ENCODE results near the gene PM20D2.

The PM20D2 gene

GRCh38 chr6:89134723-89135122, 11.1 kb upstream of the PM20D2 start:
- no peak overlapping the region for H3K4me3 Mint-ChIP-seq
- H3K27ac Mint-ChIP-seq: no peak overlapping the region
- no peaks in the 10 kb centered on the region for H3K27me3 Mint-ChIP-seq

GRCh38 chr6:89138173-89138572, 7.7 kb upstream of the PM20D2 start:
- Mint-ChIP-seq H3K4me3 (no peak overlapping the region), H3K9me3 (ENCODE audit: low read depth) (no peaks in the 10 kb centered on the region), H3K27me3 (no peaks in the 10 kb centered on the region), H3K27ac (no peak overlapping the region), H3K4me1 (ENCODE audit: low read depth) (no peaks in the 10 kb centered on the region), H3K36me3 (peaks cover 2% of the 10 kb centered on the region)

More at GRCh38 chr6:89134723-89135122, 11.1 kb upstream of the PM20D2 start:
- no peaks in the 10 kb centered on the region for H3K9me3 Mint-ChIP-seq (ENCODE audit: low read depth)
- no peaks in the 10 kb centered on the region for H3K4me1 Mint-ChIP-seq (ENCODE audit: low read depth)
- H3K36me3 Mint-ChIP-seq: peaks cover 6% of the 10 kb centered on the region

- Mint-ChIP-seq H3K27me3 (no peaks in the 10 kb centered on the region), H3K27ac (no peak overlapping the region), H3K4me3 (no peak overlapping the region), H3K9me3 (ENCODE audit: low read depth) (no peaks in the 10 kb centered on the region), H3K36me3 (peaks cover 2% of the 10 kb centered on the region), H3K4me1 (ENCODE audit: low read depth) (peaks cover under 1% of the 10 kb centered on the region)
Measured at GRCh38 chr6:89139509-89140346, 6.1 kb upstream of the PM20D2 start.

- Mint-ChIP-seq H3K4me3 (no peak overlapping the region), H3K27ac (no peak overlapping the region), H3K4me1 (ENCODE audit: low read depth) (peaks cover 4% of the 10 kb centered on the region), H3K27me3 (no peaks in the 10 kb centered on the region), H3K9me3 (ENCODE audit: low read depth) (no peaks in the 10 kb centered on the region), H3K36me3 (peaks cover 2% of the 10 kb centered on the region)
Measured at GRCh38 chr6:89140347-89141156, 5.3 kb upstream of the PM20D2 start.

- H3K36me3 Mint-ChIP-seq: peaks cover 10% of the 10 kb centered on the region
- H3K4me1 Mint-ChIP-seq (ENCODE audit: low read depth): peaks cover 28% of the 10 kb centered on the region
- no peak overlapping the region for H3K27ac Mint-ChIP-seq
- no peaks in the 10 kb centered on the region for H3K27me3 Mint-ChIP-seq
- peak overlapping the region; percentile 56 for H3K4me3 Mint-ChIP-seq
- H3K9me3 Mint-ChIP-seq (ENCODE audit: low read depth): no peaks in the 10 kb centered on the region
Measured at GRCh38 chr6:89144354-89144906, 1.4 kb upstream of the PM20D2 start.

GRCh38 chr6:89145091-89145955, 532 bp upstream of the PM20D2 start:
- Mint-ChIP-seq H3K27me3 (no peaks in the 10 kb centered on the region), H3K27ac (peak overlapping the region; percentile 98), H3K36me3 (peaks cover 11% of the 10 kb centered on the region), H3K9me3 (ENCODE audit: low read depth) (no peaks in the 10 kb centered on the region), H3K4me1 (ENCODE audit: low read depth) (peaks cover 35% of the 10 kb centered on the region), H3K4me3 (peak overlapping the region; percentile 95)

- Mint-ChIP-seq H3K4me1 (ENCODE audit: low read depth) (peaks cover 37% of the 10 kb centered on the region), H3K36me3 (peaks cover 11% of the 10 kb centered on the region), H3K4me3 (peak overlapping the region; percentile 87), H3K9me3 (ENCODE audit: low read depth) (no peaks in the 10 kb centered on the region), H3K27ac (peak overlapping the region; percentile 72), H3K27me3 (no peaks in the 10 kb centered on the region)
Measured at GRCh38 chr6:89146718-89147700, 1.2 kb downstream of the PM20D2 start.

GRCh38 chr6:89148016-89148750, 2.3 kb downstream of the PM20D2 start:
- Mint-ChIP-seq H3K27ac (peak overlapping the region; percentile 38), H3K9me3 (ENCODE audit: low read depth) (no peaks in the 10 kb centered on the region), H3K4me3 (peak overlapping the region; percentile 68), H3K4me1 (ENCODE audit: low read depth) (peaks cover 41% of the 10 kb centered on the region), H3K36me3 (peaks cover 11% of the 10 kb centered on the region), H3K27me3 (no peaks in the 10 kb centered on the region)

GRCh38 chr6:89154131-89154530, 8.3 kb downstream of the PM20D2 start:
- Mint-ChIP-seq H3K4me1 (ENCODE audit: low read depth) (peaks cover 14% of the 10 kb centered on the region), H3K9me3 (ENCODE audit: low read depth) (no peaks in the 10 kb centered on the region), H3K27me3 (no peaks in the 10 kb centered on the region), H3K27ac (no peak overlapping the region), H3K36me3 (peaks cover 11% of the 10 kb centered on the region), H3K4me3 (no peak overlapping the region)

- no peak overlapping the region for H3K4me3 Mint-ChIP-seq
Measured at GRCh38 chr6:89160331-89161092, 14.7 kb downstream of the PM20D2 start.

GRCh38 chr6:89161326-89162046, 15.6 kb downstream of the PM20D2 start:
- Mint-ChIP-seq H3K4me3 (no peak overlapping the region), H3K36me3 (peaks cover 20% of the 10 kb centered on the region), H3K27me3 (no peaks in the 10 kb centered on the region), H3K27ac (no peak overlapping the region), H3K4me1 (ENCODE audit: low read depth) (no peaks in the 10 kb centered on the region), H3K9me3 (ENCODE audit: low read depth) (no peaks in the 10 kb centered on the region)

More at GRCh38 chr6:89160331-89161092, 14.7 kb downstream of the PM20D2 start:
- no peaks in the 10 kb centered on the region for H3K27me3 Mint-ChIP-seq
- peak overlapping the region; percentile 6 for H3K27ac Mint-ChIP-seq
- H3K9me3 Mint-ChIP-seq (ENCODE audit: low read depth): no peaks in the 10 kb centered on the region
- no peaks in the 10 kb centered on the region for H3K4me1 Mint-ChIP-seq (ENCODE audit: low read depth)
- H3K36me3 Mint-ChIP-seq: peaks cover 21% of the 10 kb centered on the region

- H3K27ac Mint-ChIP-seq: no peak overlapping the region
- no peak overlapping the region for H3K4me3 Mint-ChIP-seq
- no peaks in the 10 kb centered on the region for H3K4me1 Mint-ChIP-seq (ENCODE audit: low read depth)
- no peaks in the 10 kb centered on the region for H3K9me3 Mint-ChIP-seq (ENCODE audit: low read depth)
- peaks cover 19% of the 10 kb centered on the region for H3K36me3 Mint-ChIP-seq
- H3K27me3 Mint-ChIP-seq: no peaks in the 10 kb centered on the region
Measured at GRCh38 chr6:89162047-89162371, 16.2 kb downstream of the PM20D2 start.
